GM12878 (cell line): Measurements from ENCODE around the gene FAM216A. TPM values are rescaled to one million over a fixed set of nuclear protein-coding genes. Genes with fewer than 3 reads are reported as not detected.
A peak's percentile ranks its signal among the peaks of the same experiment; 100 is the strongest.

Source experiments
- FOXM1 ChIP-seq: IDR thresholded peaks from 2 replicates; pipeline ENCODE4 v1.6.1; 2012; ENCODE audit warnings: low read depth, mild to moderate bottlenecking, inconsistent platforms, low read length, moderate library complexity
- JUNB ChIP-seq: IDR thresholded peaks from 2 replicates; pipeline ENCODE4 v1.6.1; 2016; ENCODE audit warnings: antibody characterized with exemption, mild to moderate bottlenecking
- MYB ChIP-seq: fragments of 150-350 bp; IDR thresholded peaks from 2 replicates; pipeline ENCODE4 v1.6.1; 2014; ENCODE audit warnings: mild to moderate bottlenecking, low read depth, low read length, borderline replicate concordance
- MYC ChIP-seq: IDR thresholded peaks from 2 replicates; pipeline ENCODE4 v1.6.1; 2011; ENCODE audit warnings: mild to moderate bottlenecking, low read length, moderate library complexity, inconsistent platforms; ENCODE audit not compliant: insufficient read depth, insufficient replicate concordance, insufficient read length, severe bottlenecking
- NBN ChIP-seq: fragments of 450-650 bp; IDR thresholded peaks from 2 replicates; pipeline ENCODE4 v1.6.1; 2016
- RAD21 ChIP-seq: IDR thresholded peaks from 2 replicates; pipeline ENCODE4 v1.6.1; 2011; ENCODE audit warnings: mild to moderate bottlenecking, low read depth, low read length, moderate library complexity; ENCODE audit not compliant: insufficient read depth
- SMC3 ChIP-seq: IDR thresholded peaks from 2 replicates; pipeline ENCODE4 v1.6.1; 2011; ENCODE audit warnings: low read length, improper control_type of control experiment, borderline replicate concordance
- SP1 ChIP-seq: IDR thresholded peaks from one replicate; pipeline ENCODE4 v1.6.1; 2011; ENCODE audit warnings: low read depth, low read length
- YBX1 ChIP-seq: fragments of 450-650 bp; IDR thresholded peaks from 2 replicates; pipeline ENCODE4 v1.6.1; 2016; ENCODE audit warnings: antibody characterized with exemption
- ZZZ3 ChIP-seq: IDR thresholded peaks from 2 replicates; pipeline ENCODE4 v1.6.1; 2011; ENCODE audit warnings: low read depth; ENCODE audit not compliant: control insufficient read depth, insufficient read length
- polyA plus RNA-seq, 11 experiments: library from polyadenylated mRNA; depleted of rRNA in 4 of 11; unstranded in 6 of 11; stranded (reverse) in 5 of 11; fragments of >200 nt; fragmentation: Nextera tagmentation in 4 of 11; fragmentation: Illumina TruSeq in 1 of 11; extraction: Ambion mirVana in 4 of 11; extraction: Trizol in 1 of 11; gene quantifications; 1 replicate in 1 of 11; 2 replicates in 10 of 11; pipeline versions ENCODE4 v1.2.1 to v1.2.3, GENCODE V29; 2011 to 2016; ENCODE audit warnings: inconsistent platforms in 2 of 11, missing spikeins in 2 of 11, low read depth in 1 of 11
- total RNA-seq, 4 experiments: library from RNA; depleted of rRNA in 3 of 4; stranded (reverse); fragments of >200 nt in 3 of 4; fragmentation: Illumina TruSeq in 1 of 4; extraction: Trizol in 1 of 4; gene quantifications; 2 replicates each; pipeline versions ENCODE4 v1.2.1 to v1.2.3, GENCODE V29; 2013 to 2021
- TF ChIP-seq, protein P1 (sequence below): fragments of 450-650 bp; formaldehyde crosslinking; IDR thresholded peaks from 2 replicates; pipeline ENCODE4 v1.5.0; 2022; ENCODE audit warnings: mild to moderate bottlenecking, missing genetic modification characterization
- TF ChIP-seq, protein P2 (sequence below): fragments of 450-650 bp; conservative IDR thresholded peaks from 2 replicates; pipeline ENCODE4 v1.6.1; 2017; ENCODE audit warnings: mild to moderate bottlenecking, moderate library complexity
- TF ChIP-seq, protein P3 (sequence below): IDR thresholded peaks from 2 replicates; pipeline ENCODE4 v1.6.1; 2011; ENCODE audit warnings: low read depth, mild to moderate bottlenecking, low read length, moderate library complexity, borderline replicate concordance; ENCODE audit errors: extremely low read depth
- TF ChIP-seq, protein P4 (sequence below): IDR thresholded peaks from 2 replicates; pipeline ENCODE4 v1.6.1; 2011; ENCODE audit warnings: borderline replicate concordance, low read depth, mild to moderate bottlenecking, moderate library complexity, low read length; ENCODE audit not compliant: insufficient read depth, poor library complexity, severe bottlenecking
- TF ChIP-seq, protein P5 (sequence below): fragments of 450-650 bp; IDR thresholded peaks from 2 replicates; pipeline ENCODE4 v1.6.1; 2016; ENCODE audit warnings: mild to moderate bottlenecking
- TF ChIP-seq, protein P6 (sequence below): IDR thresholded peaks from 2 replicates; pipeline ENCODE4 v1.6.1; 2012; ENCODE audit warnings: mild to moderate bottlenecking, low read depth, low read length

Gene FAM216A
- total and polyA plus RNA-seq, 10 of the 15 experiments (the other 5 are each of a cell fraction or from before 2014, with no cell fraction given) = 15.0 to 48.3 (median 35.0) TPM

DNA sequence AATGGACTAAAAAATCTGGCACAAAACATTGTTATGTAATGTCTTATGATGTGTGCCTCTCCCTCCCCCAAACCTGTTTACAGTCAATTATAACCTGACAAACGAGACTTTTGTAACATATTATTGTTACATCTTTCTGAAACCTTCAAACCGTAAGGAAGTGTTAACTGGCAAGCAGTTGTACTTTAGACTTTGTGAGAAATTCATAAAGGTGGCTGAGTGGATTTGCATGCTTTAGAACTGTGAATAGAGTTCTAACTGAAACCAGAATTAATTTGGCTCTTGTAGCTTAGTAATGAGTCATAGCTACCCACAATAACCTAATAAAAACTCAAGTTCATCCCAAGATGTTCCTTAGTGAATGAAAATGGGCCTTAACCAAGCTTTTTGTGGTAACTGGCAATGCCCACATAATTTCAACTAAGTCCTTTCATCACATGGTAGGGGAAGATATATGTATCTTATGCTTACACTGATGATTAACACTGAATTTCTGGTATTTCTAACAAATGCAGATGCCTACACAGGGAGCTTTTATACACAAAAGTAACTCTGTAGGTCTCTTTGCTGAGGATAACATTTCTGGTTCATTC, 63.2 kb downstream of the FAM216A start (continued):
- TF ChIP-seq, protein P1, sequence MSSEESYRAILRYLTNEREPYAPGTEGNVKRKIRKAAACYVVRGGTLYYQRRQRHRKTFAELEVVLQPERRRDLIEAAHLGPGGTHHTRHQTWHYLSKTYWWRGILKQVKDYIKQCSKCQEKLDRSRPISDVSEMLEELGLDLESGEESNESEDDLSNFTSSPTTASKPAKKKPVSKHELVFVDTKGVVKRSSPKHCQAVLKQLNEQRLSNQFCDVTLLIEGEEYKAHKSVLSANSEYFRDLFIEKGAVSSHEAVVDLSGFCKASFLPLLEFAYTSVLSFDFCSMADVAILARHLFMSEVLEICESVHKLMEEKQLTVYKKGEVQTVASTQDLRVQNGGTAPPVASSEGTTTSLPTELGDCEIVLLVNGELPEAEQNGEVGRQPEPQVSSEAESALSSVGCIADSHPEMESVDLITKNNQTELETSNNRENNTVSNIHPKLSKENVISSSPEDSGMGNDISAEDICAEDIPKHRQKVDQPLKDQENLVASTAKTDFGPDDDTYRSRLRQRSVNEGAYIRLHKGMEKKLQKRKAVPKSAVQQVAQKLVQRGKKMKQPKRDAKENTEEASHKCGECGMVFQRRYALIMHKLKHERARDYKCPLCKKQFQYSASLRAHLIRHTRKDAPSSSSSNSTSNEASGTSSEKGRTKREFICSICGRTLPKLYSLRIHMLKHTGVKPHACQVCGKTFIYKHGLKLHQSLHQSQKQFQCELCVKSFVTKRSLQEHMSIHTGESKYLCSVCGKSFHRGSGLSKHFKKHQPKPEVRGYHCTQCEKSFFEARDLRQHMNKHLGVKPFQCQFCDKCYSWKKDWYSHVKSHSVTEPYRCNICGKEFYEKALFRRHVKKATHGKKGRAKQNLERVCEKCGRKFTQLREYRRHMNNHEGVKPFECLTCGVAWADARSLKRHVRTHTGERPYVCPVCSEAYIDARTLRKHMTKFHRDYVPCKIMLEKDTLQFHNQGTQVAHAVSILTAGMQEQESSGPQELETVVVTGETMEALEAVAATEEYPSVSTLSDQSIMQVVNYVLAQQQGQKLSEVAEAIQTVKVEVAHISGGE = no peak
- TF ChIP-seq SP1 (peak; percentile 65), YBX1 (no peak), MYB (peak; percentile 90), NBN (peak; percentile 87), MYC (no peak), SMC3 (no peak; the same call in 1 of the 2 replicates), RAD21 (no peak), FOXM1 (peak; percentile 90), JUNB (peak; percentile 90), ZZZ3 (no peak)
- TF ChIP-seq, protein P2, sequence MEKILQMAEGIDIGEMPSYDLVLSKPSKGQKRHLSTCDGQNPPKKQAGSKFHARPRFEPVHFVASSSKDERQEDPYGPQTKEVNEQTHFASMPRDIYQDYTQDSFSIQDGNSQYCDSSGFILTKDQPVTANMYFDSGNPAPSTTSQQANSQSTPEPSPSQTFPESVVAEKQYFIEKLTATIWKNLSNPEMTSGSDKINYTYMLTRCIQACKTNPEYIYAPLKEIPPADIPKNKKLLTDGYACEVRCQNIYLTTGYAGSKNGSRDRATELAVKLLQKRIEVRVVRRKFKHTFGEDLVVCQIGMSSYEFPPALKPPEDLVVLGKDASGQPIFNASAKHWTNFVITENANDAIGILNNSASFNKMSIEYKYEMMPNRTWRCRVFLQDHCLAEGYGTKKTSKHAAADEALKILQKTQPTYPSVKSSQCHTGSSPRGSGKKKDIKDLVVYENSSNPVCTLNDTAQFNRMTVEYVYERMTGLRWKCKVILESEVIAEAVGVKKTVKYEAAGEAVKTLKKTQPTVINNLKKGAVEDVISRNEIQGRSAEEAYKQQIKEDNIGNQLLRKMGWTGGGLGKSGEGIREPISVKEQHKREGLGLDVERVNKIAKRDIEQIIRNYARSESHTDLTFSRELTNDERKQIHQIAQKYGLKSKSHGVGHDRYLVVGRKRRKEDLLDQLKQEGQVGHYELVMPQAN = no peak
- TF ChIP-seq, protein P3, sequence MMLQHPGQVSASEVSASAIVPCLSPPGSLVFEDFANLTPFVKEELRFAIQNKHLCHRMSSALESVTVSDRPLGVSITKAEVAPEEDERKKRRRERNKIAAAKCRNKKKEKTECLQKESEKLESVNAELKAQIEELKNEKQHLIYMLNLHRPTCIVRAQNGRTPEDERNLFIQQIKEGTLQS = no peak
- TF ChIP-seq, protein P4, sequence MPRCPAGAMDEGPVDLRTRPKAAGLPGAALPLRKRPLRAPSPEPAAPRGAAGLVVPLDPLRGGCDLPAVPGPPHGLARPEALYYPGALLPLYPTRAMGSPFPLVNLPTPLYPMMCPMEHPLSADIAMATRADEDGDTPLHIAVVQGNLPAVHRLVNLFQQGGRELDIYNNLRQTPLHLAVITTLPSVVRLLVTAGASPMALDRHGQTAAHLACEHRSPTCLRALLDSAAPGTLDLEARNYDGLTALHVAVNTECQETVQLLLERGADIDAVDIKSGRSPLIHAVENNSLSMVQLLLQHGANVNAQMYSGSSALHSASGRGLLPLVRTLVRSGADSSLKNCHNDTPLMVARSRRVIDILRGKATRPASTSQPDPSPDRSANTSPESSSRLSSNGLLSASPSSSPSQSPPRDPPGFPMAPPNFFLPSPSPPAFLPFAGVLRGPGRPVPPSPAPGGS = no peak
- TF ChIP-seq, protein P5, sequence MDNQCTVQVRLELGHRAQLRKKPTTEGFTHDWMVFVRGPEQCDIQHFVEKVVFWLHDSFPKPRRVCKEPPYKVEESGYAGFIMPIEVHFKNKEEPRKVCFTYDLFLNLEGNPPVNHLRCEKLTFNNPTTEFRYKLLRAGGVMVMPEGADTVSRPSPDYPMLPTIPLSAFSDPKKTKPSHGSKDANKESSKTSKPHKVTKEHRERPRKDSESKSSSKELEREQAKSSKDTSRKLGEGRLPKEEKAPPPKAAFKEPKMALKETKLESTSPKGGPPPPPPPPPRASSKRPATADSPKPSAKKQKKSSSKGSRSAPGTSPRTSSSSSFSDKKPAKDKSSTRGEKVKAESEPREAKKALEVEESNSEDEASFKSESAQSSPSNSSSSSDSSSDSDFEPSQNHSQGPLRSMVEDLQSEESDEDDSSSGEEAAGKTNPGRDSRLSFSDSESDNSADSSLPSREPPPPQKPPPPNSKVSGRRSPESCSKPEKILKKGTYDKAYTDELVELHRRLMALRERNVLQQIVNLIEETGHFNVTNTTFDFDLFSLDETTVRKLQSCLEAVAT = peak; percentile 72
- TF ChIP-seq, protein P6, sequence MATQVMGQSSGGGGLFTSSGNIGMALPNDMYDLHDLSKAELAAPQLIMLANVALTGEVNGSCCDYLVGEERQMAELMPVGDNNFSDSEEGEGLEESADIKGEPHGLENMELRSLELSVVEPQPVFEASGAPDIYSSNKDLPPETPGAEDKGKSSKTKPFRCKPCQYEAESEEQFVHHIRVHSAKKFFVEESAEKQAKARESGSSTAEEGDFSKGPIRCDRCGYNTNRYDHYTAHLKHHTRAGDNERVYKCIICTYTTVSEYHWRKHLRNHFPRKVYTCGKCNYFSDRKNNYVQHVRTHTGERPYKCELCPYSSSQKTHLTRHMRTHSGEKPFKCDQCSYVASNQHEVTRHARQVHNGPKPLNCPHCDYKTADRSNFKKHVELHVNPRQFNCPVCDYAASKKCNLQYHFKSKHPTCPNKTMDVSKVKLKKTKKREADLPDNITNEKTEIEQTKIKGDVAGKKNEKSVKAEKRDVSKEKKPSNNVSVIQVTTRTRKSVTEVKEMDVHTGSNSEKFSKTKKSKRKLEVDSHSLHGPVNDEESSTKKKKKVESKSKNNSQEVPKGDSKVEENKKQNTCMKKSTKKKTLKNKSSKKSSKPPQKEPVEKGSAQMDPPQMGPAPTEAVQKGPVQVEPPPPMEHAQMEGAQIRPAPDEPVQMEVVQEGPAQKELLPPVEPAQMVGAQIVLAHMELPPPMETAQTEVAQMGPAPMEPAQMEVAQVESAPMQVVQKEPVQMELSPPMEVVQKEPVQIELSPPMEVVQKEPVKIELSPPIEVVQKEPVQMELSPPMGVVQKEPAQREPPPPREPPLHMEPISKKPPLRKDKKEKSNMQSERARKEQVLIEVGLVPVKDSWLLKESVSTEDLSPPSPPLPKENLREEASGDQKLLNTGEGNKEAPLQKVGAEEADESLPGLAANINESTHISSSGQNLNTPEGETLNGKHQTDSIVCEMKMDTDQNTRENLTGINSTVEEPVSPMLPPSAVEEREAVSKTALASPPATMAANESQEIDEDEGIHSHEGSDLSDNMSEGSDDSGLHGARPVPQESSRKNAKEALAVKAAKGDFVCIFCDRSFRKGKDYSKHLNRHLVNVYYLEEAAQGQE = 0 out of 2 replicates have a peak, but pooled peaks have one; percentile 5
